NCI-H526 treated with DMSO at 0.1 percent for 48 hours (cell line): Measurements from ENCODE around the gene TBC1D26.
"Not testable (repeated sequence)": the region's sequence is repeated elsewhere in the genome, so short reads cannot be mapped to it uniquely, and the experiment has no call there.

ENCODE experiments used
- DNase-seq: peaks from one replicate; lab custom pipeline; 2025; lab: John Stamatoyannopoulos, UW

Gene TBC1D26

DNA sequence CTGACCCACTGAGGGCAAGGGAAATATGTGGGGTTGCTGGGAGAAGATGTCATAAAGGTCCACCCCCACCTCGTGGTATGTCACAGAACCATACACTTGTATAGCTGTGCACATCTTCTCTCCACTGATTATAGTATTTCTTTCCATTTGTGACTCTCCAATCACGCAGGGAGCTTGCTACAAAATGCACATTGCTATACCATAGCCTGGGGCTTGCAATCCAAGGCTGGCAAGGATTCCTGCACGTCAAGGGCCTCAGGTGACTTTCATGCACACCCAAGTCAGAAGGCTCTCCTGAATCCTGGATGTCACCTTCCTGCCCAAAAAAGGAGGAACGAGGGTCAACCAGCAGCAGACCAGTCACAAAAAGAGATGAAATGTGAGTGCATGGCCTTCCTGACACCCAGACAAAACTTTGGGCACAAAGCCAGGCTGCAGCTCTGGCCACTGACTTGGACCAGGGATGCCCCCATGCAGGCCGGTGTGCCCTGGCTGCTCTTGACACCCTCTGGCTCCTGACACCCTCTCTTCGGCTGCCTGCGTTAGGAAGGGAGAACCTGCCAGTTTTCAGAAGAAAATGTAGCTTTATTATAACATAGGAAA is 12.1 kb downstream of the TBC1D26 start:
- DNase-seq: no peak

DNA sequence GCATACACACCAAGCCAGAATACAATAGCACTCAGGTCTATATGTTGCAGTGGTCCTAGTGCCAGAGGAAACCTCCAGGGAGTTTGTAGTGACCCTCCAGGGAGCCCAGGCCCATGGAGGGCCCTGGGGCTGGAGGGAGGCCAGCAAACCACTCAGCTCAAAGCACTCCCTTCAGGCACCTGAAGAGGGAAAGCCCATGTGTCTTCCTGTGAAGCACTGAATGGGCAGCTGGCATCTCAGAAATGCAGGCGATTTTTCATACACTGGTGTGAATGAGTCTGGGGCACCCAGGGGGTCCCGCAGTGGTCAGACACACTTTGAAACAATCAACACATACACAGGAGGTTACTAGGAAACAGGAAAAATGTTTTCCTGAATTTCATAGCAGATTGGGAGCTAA is 12.8 kb downstream of the TBC1D26 start:
- no peak for DNase-seq

DNA sequence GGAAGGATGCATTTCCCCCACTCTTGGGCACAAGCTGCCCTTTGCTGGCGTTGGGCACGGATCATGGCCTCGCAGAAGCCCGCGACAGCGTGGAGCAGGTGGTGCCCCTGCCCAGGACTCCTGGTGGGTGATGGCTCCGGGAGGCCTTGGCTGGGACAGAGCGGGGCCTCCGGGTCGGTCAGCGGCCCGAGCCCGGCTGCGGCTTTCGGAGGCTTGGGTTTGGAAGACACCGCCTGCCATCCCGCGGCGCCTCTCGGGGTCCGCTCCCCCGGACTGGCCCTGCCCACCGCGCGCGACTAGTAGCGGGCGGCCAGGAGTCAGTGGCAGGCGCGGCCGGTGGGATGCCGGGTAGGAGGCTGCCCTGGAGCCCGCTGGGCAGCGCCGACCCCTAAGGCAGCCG is 17.3 kb downstream of the TBC1D26 start:
- DNase-seq: not testable (repeated sequence)

DNA sequence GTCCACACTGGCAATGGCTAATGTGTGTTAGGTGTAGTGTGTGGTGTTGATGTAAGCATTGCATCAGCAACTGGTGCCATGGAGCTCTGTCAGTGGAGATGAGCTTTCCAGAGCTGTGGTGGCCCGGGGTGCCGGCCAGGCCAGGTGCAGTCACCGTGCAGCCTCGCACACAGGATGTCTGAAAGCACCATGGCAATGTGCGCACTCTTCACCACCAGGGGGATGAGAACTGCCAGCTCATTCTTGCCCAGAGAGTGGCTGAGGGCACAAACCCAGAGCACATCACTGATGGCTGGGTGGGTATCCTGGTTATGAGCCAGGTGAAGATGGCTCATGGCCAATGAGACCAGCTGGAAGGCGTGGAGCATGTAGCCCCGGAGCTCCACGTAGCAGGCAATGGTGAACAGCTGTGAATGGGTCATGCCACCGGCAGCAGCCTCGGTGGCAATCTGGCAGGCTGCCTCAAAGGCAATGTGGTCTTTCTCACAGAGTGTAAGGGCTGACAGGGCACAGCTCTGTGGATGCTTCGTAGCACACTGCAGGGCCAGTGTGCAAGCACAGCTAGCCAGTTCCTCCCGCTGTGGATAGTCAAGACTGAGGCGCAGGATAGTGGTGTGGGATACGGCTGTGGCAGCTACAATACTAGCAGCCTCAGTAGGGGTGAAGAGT is 36.9 kb downstream of the TBC1D26 start:
- not testable (repeated sequence) for DNase-seq

DNA sequence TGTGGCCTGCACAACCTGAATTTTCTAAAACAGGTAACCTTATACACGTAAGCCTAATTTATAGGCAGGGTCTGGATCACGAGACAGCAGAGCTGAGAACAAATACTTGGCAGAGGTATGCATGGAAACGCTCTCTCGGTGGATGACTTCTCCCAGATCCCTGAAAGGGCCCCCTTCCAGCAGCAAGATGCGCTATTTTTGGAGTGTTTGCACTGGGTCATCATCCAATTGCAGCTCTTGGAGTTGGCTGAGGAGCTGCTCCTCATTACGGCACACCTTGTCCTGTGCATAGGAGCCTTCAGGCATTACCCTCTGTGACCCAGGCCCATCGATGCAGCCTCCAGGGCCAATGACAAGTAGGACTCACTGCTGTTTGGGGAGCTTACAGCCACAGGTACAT is 38.6 kb downstream of the TBC1D26 start:
- not testable (repeated sequence) for DNase-seq

DNA sequence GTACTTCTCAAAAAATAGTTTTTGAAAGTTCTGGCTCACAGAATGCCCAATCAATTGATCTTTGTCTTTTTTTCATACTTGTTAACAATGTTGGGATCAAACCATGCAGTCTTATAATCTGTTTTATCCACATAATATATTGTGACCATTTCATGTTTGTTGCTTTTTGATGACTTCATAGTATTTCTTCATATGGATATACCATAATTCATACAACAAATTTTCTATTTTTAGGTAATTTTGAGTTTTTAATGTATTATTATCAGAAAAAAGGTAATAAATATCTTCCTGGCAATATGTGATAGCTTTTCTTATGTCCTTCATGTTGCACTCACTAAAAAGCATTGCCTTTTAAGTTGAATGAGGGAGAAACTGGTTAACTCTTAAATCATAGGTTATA is 44.8 kb downstream of the TBC1D26 start:
- DNase-seq: no peak

DNA sequence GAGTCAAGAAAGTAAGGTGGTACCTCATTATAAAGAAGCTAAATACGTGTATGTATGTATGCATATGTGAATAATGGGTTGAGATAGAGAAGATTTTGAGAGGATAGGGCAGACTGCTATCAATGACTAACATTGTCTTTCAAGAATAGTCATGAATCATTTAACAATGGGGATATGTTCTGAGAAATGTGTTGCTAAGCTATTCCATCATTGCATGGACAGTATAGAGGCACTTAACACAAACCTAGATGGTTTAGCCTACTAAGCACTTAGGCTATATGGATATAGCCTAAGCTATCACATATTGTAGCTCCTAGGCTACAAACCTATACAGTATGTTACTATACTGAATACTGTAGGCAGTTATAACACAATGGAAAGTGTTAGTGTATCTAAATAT is 45.2 kb downstream of the TBC1D26 start:
- no peak for DNase-seq

DNA sequence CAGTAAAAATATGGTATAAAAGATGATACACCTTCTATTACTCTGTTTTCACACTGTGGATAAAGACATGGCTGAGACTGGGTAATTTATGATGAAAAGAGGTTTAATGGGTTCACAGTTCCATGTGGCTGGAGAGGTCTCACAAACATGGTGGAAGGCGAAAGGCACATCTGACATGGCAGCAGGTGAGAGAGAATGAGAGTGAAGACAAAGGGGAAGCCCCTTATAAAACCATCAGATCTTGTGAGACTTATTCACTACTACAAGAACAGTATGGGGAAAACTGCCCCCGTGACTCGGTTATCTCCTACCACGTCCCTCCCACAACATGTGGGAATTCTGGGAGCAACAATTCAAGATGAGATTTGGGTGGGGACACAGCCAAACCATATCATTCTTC is 45.6 kb downstream of the TBC1D26 start:
- DNase-seq: no peak

DNA sequence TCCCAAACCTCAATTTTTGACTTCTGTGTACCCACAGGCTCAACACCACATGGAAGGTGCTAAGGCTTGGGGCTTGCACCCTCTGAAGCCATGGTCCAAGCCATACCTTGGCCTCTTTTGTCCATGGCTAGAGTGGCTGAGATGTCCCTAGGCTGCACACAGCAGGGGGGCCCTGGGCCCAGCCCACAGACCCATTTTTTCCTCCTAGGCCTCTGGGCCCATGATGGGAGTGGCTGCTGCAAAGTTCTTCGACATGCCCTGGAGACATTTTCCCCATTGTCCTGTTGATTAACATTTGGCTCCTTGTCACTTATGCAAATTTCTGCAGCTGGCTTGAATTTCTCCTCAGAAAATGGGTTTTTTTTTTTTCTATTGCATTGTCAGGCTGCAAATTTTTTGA is 47.0 kb downstream of the TBC1D26 start:
- DNase-seq: no peak

DNA sequence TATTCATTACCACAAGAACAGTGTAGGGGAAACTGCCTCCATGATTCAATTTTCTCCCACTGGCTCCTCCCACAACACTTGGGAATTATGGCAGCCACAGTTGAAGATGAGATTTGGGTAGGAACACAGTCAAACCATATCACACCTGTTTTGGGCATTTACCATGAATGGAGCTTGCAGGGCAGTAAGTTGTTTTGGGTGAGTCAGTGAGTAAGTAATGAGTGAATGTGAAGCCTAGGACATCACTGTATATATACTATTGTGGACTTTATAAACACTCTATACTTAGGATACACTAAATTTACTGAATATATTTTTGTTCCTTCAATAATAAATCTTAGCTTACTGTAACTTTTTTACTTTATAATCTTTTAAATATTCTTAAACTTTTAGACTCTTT is 48.1 kb downstream of the TBC1D26 start:
- no peak for DNase-seq

DNA sequence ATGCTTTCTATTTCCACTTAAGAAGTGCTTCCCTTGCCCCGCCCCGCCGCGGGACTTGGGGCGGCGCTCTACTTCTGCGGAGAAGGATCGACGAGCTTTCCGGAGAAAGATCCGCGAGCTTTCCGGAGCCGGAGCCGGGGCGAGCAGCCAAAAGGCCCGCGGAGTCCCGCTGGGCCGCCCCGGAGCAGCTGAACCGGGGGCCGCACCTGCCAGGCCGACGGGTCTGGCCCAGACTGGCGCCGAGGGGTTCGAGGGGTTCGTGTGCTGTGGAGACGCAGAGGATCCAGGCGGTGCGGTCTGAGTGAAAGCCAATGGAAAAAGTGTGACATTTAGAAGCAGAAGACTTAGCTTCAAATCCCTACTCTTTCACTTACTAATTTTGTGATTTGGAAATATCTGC is 50.8 kb downstream of the TBC1D26 start:
- DNase-seq: no peak

DNA sequence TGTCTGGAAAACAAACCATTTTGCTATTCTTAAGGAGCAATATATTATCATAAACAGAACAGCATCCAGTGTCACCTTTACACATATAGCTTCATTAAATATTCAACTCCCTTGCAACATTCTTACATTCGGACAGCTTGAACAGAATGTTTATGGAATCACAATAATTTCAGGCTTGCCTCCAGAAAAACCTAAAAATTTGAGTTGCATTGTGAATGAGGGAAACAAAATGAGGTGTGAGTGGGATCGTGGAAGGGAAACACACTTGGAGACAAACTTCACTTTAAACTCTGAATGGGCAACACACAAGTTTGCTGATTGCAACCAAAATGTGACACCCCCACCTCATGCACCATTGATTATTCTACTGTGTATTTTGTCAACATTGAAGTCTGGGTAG is 51.4 kb downstream of the TBC1D26 start:
- DNase-seq: no peak

DNA sequence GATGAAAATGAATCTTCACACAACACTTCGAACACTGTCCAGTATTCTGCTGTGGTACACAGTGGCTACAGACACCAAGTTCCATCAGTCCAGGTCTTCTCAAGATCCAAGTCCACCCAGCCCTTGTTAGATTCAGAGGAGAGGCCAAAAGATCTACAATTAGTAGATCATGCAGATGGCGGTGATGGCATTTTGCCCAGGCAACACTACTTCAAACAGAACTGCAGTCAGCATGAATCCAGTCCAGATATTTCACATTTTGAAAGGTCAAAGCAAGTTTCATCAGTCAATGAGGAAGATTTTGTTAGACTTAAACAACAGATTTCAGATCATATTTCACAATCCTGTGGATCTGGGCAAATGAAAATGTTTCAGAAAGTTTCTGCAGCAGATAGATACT is 52.3 kb downstream of the TBC1D26 start:
- not testable (repeated sequence) for DNase-seq

DNA sequence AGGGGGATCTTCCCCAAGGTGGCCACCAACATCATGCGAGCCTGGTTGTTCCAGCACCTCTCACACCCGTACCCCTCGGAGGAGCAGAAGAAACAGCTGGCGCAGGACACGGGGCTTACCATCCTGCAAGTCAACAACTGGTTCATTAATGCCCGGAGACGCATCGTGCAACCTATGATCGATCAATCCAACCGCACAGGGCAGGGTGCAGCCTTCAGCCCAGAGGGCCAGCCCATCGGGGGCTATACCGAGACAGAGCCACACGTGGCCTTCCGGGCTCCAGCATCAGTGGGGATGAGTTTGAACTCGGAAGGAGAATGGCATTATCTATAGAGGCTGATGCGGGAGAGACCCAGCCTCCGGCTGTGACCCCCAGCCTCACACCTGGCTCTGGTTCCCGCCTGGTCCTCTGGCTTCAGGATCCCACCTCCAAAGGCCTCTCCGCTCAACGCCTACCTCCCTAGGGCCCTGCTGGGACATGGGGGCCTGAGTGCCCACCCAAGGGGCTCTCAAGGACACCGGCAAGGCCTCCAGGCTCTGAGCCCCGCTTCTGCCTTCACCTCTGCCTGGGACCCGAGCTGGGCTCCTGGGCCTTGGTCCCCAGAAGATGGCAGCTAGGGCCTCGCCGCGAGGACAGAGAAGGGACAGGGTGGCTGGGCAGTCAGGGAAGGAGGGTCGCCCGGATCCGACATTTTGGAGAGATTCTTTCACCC is 55.4 kb downstream of the TBC1D26 start:
- not testable (repeated sequence) for DNase-seq

DNA sequence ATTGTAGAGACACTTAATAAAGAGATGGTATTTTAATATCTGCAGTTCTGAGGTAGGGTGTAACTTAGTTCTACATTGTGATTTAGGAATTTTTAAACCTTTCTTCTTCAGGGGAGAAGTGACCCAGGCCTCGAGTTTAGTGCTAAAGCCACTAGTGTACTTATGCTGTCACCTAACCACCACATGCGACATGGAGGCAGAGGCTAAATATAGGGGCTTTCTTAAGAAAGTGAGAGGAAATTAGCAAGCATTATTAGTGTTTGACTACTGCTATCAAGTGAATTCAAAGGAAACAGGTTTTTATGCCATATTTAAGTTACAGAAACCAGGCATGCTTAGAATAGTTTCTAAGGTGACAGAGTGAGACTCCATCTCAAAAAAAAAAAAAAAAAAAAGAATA is 56.3 kb downstream of the TBC1D26 start:
- DNase-seq: not testable (repeated sequence)
